ENCODE results near the gene SLC30A3.
A peak's percentile ranks its signal among the peaks of the same experiment; 100 is the strongest.

SLC30A3 gene

DNA sequence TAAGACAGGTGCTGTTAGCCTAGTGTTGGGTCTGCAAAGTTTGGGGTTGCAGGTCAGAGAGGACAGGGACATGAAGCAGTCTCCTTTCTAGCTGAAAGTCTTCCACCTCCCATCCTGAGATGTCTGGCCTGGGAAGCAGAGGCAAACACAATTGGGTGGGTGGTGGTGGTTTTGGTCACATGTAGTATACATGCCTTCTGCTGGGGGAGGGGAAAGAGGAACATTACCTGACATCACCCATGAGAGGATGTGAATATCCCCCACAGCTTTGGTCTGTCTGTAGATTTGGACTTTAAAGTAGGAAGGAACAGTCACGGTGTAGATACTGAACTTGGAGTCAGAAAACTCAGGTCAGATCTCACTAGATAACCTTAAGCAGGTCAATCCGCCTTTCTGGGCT is 7.8 kb upstream of the SLC30A3 start:
- no peak for TF ChIP-seq REST (IDR thresholded peaks at IDR 0.05; ENCODE audit: insufficient read depth in 1 of 2, low read depth in 2 of 2, low read length in 2 of 2)
- no peak for TF ChIP-seq SIN3A (IDR thresholded peaks at IDR 0.05; ENCODE audit: borderline replicate concordance, insufficient read depth, low read length)
- TF ChIP-seq TAF1 (IDR thresholded peaks at IDR 0.05; ENCODE audit: borderline replicate concordance, insufficient read depth, low read length) = no peak
- no peak for TF ChIP-seq POLR2AphosphoS5 (IDR thresholded peaks at IDR 0.05; ENCODE audit: low read depth, low read length)
- no peak for TF ChIP-seq FOXP2 (optimal IDR thresholded peaks at IDR 0.05; ENCODE audit: borderline replicate concordance, extremely low read depth, extremely low read length, insufficient read depth)

- no peak for TF ChIP-seq FOXP2 (optimal IDR thresholded peaks at IDR 0.05; ENCODE audit: borderline replicate concordance, extremely low read depth, extremely low read length, insufficient read depth)
- no peak for TF ChIP-seq REST (IDR thresholded peaks at IDR 0.05; ENCODE audit: insufficient read depth in 1 of 2, low read depth in 2 of 2, low read length in 2 of 2)
- no peak for TF ChIP-seq TAF1 (IDR thresholded peaks at IDR 0.05; ENCODE audit: borderline replicate concordance, insufficient read depth, low read length)
- no peak for TF ChIP-seq SIN3A (IDR thresholded peaks at IDR 0.05; ENCODE audit: borderline replicate concordance, insufficient read depth, low read length)
- TF ChIP-seq POLR2AphosphoS5 (IDR thresholded peaks at IDR 0.05; ENCODE audit: low read depth, low read length) = no peak
Measured at GRCh38 chr2:27270131-27270530, 7.3 kb upstream of the SLC30A3 start.

- TF ChIP-seq TAF1 (IDR thresholded peaks at IDR 0.05; ENCODE audit: borderline replicate concordance, insufficient read depth, low read length) = no peak
- TF ChIP-seq POLR2AphosphoS5 (IDR thresholded peaks at IDR 0.05; ENCODE audit: low read depth, low read length) = no peak
- no peak for TF ChIP-seq REST (IDR thresholded peaks at IDR 0.05; ENCODE audit: insufficient read depth in 1 of 2, low read depth in 2 of 2, low read length in 2 of 2)
- no peak for TF ChIP-seq SIN3A (IDR thresholded peaks at IDR 0.05; ENCODE audit: borderline replicate concordance, insufficient read depth, low read length)
- TF ChIP-seq FOXP2 (optimal IDR thresholded peaks at IDR 0.05; ENCODE audit: borderline replicate concordance, extremely low read depth, extremely low read length, insufficient read depth) = no peak
Measured at GRCh38 chr2:27265536-27265870, 2.7 kb upstream of the SLC30A3 start.

GRCh38 chr2:27264753-27265535 is 2.1 kb upstream of the SLC30A3 start:
- TF ChIP-seq SIN3A (IDR thresholded peaks at IDR 0.05; ENCODE audit: borderline replicate concordance, insufficient read depth, low read length) (no peak), FOXP2 (optimal IDR thresholded peaks at IDR 0.05; ENCODE audit: borderline replicate concordance, extremely low read depth, extremely low read length, insufficient read depth) (peak; percentile 51)

DNA sequence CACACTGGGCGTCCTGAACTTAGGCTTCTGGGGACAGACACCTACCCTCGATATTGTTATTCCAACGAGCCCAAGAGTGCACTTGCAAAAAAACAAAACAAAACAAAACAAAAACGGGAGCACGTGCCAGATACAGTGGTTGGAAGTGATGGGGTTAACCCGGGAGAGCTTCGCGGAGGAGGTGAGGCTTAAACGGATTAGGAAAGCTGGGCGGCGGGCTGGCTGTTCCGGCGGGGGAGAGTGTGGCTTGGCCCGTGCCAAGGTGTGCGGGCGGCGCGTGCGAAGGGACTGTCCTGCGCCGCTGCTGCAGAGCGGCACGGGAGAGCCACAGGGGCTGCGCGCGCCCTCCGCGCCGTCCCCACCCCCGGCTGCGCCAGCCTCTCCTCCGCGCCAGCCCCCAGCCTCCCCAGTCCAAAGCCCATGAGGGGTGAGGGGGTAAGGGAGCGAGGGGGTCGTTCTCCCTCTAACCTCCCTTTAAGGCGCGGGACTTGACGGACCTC is 1.5 kb upstream of the SLC30A3 start:
- TF ChIP-seq SIN3A (IDR thresholded peaks at IDR 0.05; ENCODE audit: borderline replicate concordance, insufficient read depth, low read length) = no peak
- TF ChIP-seq TAF1 (IDR thresholded peaks at IDR 0.05; ENCODE audit: borderline replicate concordance, insufficient read depth, low read length) = no peak
- no peak for TF ChIP-seq FOXP2 (optimal IDR thresholded peaks at IDR 0.05; ENCODE audit: borderline replicate concordance, extremely low read depth, extremely low read length, insufficient read depth)
- no peak for TF ChIP-seq REST (IDR thresholded peaks at IDR 0.05; ENCODE audit: insufficient read depth in 1 of 2, low read depth in 2 of 2, low read length in 2 of 2)
- TF ChIP-seq POLR2AphosphoS5 (IDR thresholded peaks at IDR 0.05; ENCODE audit: low read depth, low read length) = no peak

Data from PFSK-1 (cell line).